Measurements from ENCODE around the gene MPPED2. TPM values are rescaled to one million over a fixed set of nuclear protein-coding genes. Genes with fewer than 3 reads are reported as not detected.
A peak's percentile ranks its signal among the peaks of the same experiment; 100 is the strongest.

MPPED2 gene
- total and polyA plus RNA-seq, 4 donors = 0.11 to 5.6 (median 1.1) TPM

DNA sequence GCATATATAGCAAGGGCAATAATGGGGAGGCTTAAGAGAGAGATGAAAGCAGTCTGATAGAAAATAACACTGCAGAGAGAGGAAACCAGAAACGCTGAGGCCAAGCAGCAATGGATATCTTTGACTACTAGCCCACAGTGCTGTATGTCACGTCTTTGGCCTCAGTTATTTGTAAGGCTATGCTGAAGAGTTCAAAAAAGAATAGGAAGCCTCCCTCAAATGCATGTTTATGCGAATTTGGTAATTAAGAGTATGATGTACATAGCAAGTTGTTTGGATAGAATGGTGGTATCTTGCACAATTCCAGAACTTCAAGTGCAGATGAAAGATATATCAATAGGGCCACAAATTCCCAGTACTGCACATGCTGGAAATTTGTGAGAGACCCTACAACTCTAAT lies 89.2 kb downstream of the MPPED2 start:
- DNase-seq (no peak), ATAC-seq (ENCODE audit: insufficient read depth, low FRiP score) (no peak)
- no peaks in the 10 kb centered on the region for H3K36me3 ChIP-seq (ENCODE audit: control insufficient read depth in 4 of 4, insufficient read depth in 4 of 4, low read length in 4 of 4)
- TF ChIP-seq, protein P1, sequence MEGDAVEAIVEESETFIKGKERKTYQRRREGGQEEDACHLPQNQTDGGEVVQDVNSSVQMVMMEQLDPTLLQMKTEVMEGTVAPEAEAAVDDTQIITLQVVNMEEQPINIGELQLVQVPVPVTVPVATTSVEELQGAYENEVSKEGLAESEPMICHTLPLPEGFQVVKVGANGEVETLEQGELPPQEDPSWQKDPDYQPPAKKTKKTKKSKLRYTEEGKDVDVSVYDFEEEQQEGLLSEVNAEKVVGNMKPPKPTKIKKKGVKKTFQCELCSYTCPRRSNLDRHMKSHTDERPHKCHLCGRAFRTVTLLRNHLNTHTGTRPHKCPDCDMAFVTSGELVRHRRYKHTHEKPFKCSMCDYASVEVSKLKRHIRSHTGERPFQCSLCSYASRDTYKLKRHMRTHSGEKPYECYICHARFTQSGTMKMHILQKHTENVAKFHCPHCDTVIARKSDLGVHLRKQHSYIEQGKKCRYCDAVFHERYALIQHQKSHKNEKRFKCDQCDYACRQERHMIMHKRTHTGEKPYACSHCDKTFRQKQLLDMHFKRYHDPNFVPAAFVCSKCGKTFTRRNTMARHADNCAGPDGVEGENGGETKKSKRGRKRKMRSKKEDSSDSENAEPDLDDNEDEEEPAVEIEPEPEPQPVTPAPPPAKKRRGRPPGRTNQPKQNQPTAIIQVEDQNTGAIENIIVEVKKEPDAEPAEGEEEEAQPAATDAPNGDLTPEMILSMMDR (IDR thresholded peaks at IDR 0.05; ENCODE audit: control extremely low read depth, extremely low read depth) = no peak
- H3K4me3 ChIP-seq = no peak overlapping the region
- no peak overlapping the region for H3K9ac ChIP-seq (ENCODE audit: insufficient read depth in 1 of 2, low read length in 2 of 2)
- H3K27ac ChIP-seq (ENCODE audit: low read depth in 1 of 2, low read length in 1 of 2) = no peak overlapping the region
- 87 to 91% methylated on average over 3 of the region's 3 CpGs for WGBS, 2 donors
- H3K9me3 ChIP-seq (ENCODE audit: control insufficient read depth in 4 of 4, insufficient read depth in 3 of 4, low read length in 3 of 4) = no peaks in the 10 kb centered on the region
- H3K4me1 ChIP-seq (ENCODE audit: control insufficient read depth in 5 of 5, insufficient read depth in 5 of 5, low read length in 5 of 5) = peaks cover 0 to 10% (median 0%) of the 10 kb centered on the region in 5 donors
- no peaks in the 10 kb centered on the region for H3K27me3 ChIP-seq (ENCODE audit: control insufficient read depth in 3 of 3, insufficient read depth in 3 of 3, low read length in 2 of 3)

GRCh38 chr11:30495437-30495836 lies 90.7 kb downstream of the MPPED2 start:
- no peaks in the 10 kb centered on the region for H3K27me3 ChIP-seq (ENCODE audit: control insufficient read depth in 3 of 3, insufficient read depth in 3 of 3, low read length in 2 of 3)
- DNase-seq = no peak
- no peak overlapping the region for H3K4me3 ChIP-seq
- WGBS, 2 donors = 70 to 71% methylated on average over 5 of the region's 5 CpGs
- no peak overlapping the region for H3K9ac ChIP-seq (ENCODE audit: insufficient read depth in 1 of 2, low read length in 2 of 2)
- TF ChIP-seq, protein P1 (IDR thresholded peaks at IDR 0.05; ENCODE audit: control extremely low read depth, extremely low read depth) = no peak
- H3K27ac ChIP-seq (ENCODE audit: low read depth in 1 of 2, low read length in 1 of 2) = no peak overlapping the region
- H3K4me1 ChIP-seq (ENCODE audit: control insufficient read depth in 5 of 5, insufficient read depth in 5 of 5, low read length in 5 of 5) = peaks cover 0 to 8% (median 0%) of the 10 kb centered on the region in 5 donors
- no peaks in the 10 kb centered on the region for H3K9me3 ChIP-seq (ENCODE audit: control insufficient read depth in 4 of 4, insufficient read depth in 3 of 4, low read length in 3 of 4)
- no peak for ATAC-seq (ENCODE audit: insufficient read depth, low FRiP score)
- H3K36me3 ChIP-seq (ENCODE audit: control insufficient read depth in 4 of 4, insufficient read depth in 4 of 4, low read length in 4 of 4) = no peaks in the 10 kb centered on the region

GRCh38 chr11:30489511-30489910 lies 96.6 kb downstream of the MPPED2 start:
- peaks cover 3 to 29% (median 18%) of the 10 kb centered on the region in 5 donors for H3K4me1 ChIP-seq (ENCODE audit: control insufficient read depth in 5 of 5, insufficient read depth in 5 of 5, low read length in 5 of 5)
- no peak for ATAC-seq (ENCODE audit: insufficient read depth, low FRiP score)
- no peak overlapping the region for H3K9ac ChIP-seq (ENCODE audit: insufficient read depth in 1 of 2, low read length in 2 of 2)
- no peak overlapping the region for H3K4me3 ChIP-seq
- H3K9me3 ChIP-seq (ENCODE audit: control insufficient read depth in 4 of 4, insufficient read depth in 3 of 4, low read length in 3 of 4) = no peaks in the 10 kb centered on the region
- H3K27me3 ChIP-seq (ENCODE audit: control insufficient read depth in 3 of 3, insufficient read depth in 3 of 3, low read length in 2 of 3) = no peaks in the 10 kb centered on the region
- 65 to 71% methylated on average over 4 of the region's 4 CpGs for WGBS, 2 donors
- no peaks in the 10 kb centered on the region for H3K36me3 ChIP-seq (ENCODE audit: control insufficient read depth in 4 of 4, insufficient read depth in 4 of 4, low read length in 4 of 4)
- no peak overlapping the region for H3K27ac ChIP-seq (ENCODE audit: low read depth in 1 of 2, low read length in 1 of 2)
- TF ChIP-seq, protein P1 (IDR thresholded peaks at IDR 0.05; ENCODE audit: control extremely low read depth, extremely low read depth) = no peak
- peak in 1 of 3 donors; percentile 13 for DNase-seq

DNA sequence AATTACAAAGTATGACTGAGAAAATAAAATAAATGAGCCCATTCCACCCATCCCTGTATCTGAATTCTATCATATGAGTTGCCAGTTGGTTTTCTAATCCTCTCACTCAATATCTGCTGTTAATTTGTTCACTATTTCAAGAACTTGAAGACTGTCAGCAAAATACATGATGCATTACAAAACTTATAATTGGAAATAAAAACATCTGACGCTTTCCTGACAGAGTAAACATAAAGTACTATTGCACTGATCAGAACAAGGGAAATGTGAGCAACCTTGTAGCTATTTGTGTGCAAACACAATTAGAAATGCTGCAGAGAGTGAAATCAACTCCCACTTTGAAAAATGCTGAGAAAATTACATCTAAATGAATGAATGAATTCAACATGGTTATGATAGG lies 97.1 kb downstream of the MPPED2 start:
- TF ChIP-seq, protein P1 (IDR thresholded peaks at IDR 0.05; ENCODE audit: control extremely low read depth, extremely low read depth) = no peak
- WGBS, 2 donors = 73 to 80% methylated on average over 1 of the region's 1 CpG
- Histone ChIP-seq H3K9me3 (ENCODE audit: control insufficient read depth in 4 of 4, insufficient read depth in 3 of 4, low read length in 3 of 4) (no peaks in the 10 kb centered on the region), H3K4me1 (ENCODE audit: control insufficient read depth in 5 of 5, insufficient read depth in 5 of 5, low read length in 5 of 5) (peaks cover 3 to 29% (median 18%) of the 10 kb centered on the region in 5 donors), H3K4me3 (no peak overlapping the region), H3K27me3 (ENCODE audit: control insufficient read depth in 3 of 3, insufficient read depth in 3 of 3, low read length in 2 of 3) (no peaks in the 10 kb centered on the region), H3K27ac (ENCODE audit: low read depth in 1 of 2, low read length in 1 of 2) (no peak overlapping the region), H3K36me3 (ENCODE audit: control insufficient read depth in 4 of 4, insufficient read depth in 4 of 4, low read length in 4 of 4) (no peaks in the 10 kb centered on the region), H3K9ac (ENCODE audit: insufficient read depth in 1 of 2, low read length in 2 of 2) (no peak overlapping the region)
- peak in 1 of 3 donors; percentile 9 for DNase-seq
- no peak for ATAC-seq (ENCODE audit: insufficient read depth, low FRiP score)

Measured in lung (tissue), 12 donors.